Aorta (tissue), 5 donors: ENCODE results near the gene ACAD11. TPM values are rescaled to one million over a fixed set of nuclear protein-coding genes. Genes with fewer than 3 reads are reported as not detected.

Experiments
- ATAC-seq: fragments of 200-7000 bp; cut with Tn5 transposase; one replicate; pipeline ENCODE4 v1.9.1; 2022; ENCODE audit warnings: moderate library complexity; ENCODE audit not compliant: low FRiP score
- DNase-seq, 2 donors: peaks; one replicate each; pipeline ENCODE4 v3.0.0-alpha.2; 2020
- H3K27ac ChIP-seq, 2 donors: one replicate each; pipeline ENCODE4 v1.5.1; 2013; ENCODE audit warnings: low read length in 2 of 2, mild to moderate bottlenecking in 2 of 2, moderate library complexity in 2 of 2, control low read depth in 1 of 2, inconsistent platforms in 1 of 2, low read depth in 1 of 2
- H3K27me3 ChIP-seq, 2 donors: one replicate each; pipeline ENCODE4 v1.6.1; 2013; ENCODE audit warnings: control low read depth in 1 of 2, low read length in 1 of 2, mild to moderate bottlenecking in 1 of 2, moderate library complexity in 1 of 2; ENCODE audit not compliant: insufficient read depth in 2 of 2, control insufficient read depth in 1 of 2
- H3K36me3 ChIP-seq, 2 donors: one replicate each; pipeline ENCODE4 v1.6.1; 2013; ENCODE audit warnings: control low read depth in 1 of 2, low read length in 1 of 2, mild to moderate bottlenecking in 1 of 2; ENCODE audit not compliant: insufficient read depth in 2 of 2, control insufficient read depth in 1 of 2
- H3K4me1 ChIP-seq, 2 donors: one replicate each; pipeline ENCODE4 v1.6.1; 2013; ENCODE audit warnings: low read length in 2 of 2, control low read depth in 1 of 2, mild to moderate bottlenecking in 1 of 2, moderate library complexity in 1 of 2; ENCODE audit not compliant: insufficient read depth in 2 of 2, control insufficient read depth in 1 of 2
- H3K4me3 ChIP-seq, 2 donors: one replicate each; pipeline ENCODE4 v1.5.1; 2013; ENCODE audit warnings: low read length in 2 of 2, control low read depth in 1 of 2, mild to moderate bottlenecking in 1 of 2
- H3K9me3 ChIP-seq: one replicate; pipeline ENCODE4 v1.6.1; 2013; ENCODE audit warnings: mild to moderate bottlenecking, low read length; ENCODE audit not compliant: control insufficient read depth
- WGBS, 2 donors: extraction: QIAGEN DNeasy Blood & Tissue Kit; methylation state at CpG; one replicate each; pipeline ENCODE4 v1.1.7; 2013; 5-methylcytosine and 5-hydroxymethylcytosine counted together
- intact Hi-C, 2 donors: fragments of 100-400 bp; cut with DNase I; formaldehyde crosslinking; loops; one replicate each; pipeline versions ENCODE4 v1.14.2 to v1.15.0; 2022
- polyA plus RNA-seq, 2 donors: library from polyadenylated mRNA; stranded (reverse); fragments of 200-250 nt; gene quantifications; one replicate each; pipeline ENCODE4 v1.2.3, GENCODE V29; 2013
- total RNA-seq, 2 donors: library from RNA; stranded (reverse); fragmentation: NEBNext Ultra II Directional; extraction: Animal tissue kit (Norgen Biotek cat#: 25700); gene quantifications; one replicate each; pipeline ENCODE4 v1.2.1, GENCODE V29; 2021
- donor health status: healthy with polysubstance abuse.
- donor health status: Bipolar disorder and iron deficiency.
- donor health status: DM: no; HTN: no; CAD: no.
- donor health status: DM: no; HTN: no; CAD: no.
- donor health status: DM: yes; HTN: yes; CAD: no.

ACAD11 gene
- total and polyA plus RNA-seq, 4 donors = 10.0 to 89.6 (median 42.2) TPM

GRCh38 chr3:132593947-132594323, 65.7 kb downstream of the ACAD11 start:
- Histone ChIP-seq H3K9me3 (no peaks in the 10 kb centered on the region), H3K36me3 (peaks cover 0 to 2% of the 10 kb centered on the region in 2 donors), H3K27me3 (no peaks in the 10 kb centered on the region), H3K4me3 (no peak overlapping the region), H3K27ac (no peak overlapping the region), H3K4me1 (peaks cover 0 to 4% of the 10 kb centered on the region in 2 donors)
- intact Hi-C loops = no loop called here
- ATAC-seq (peak; percentile 56), DNase-seq (no peak)
- 23 to 25% methylated on average over 3 of the region's 3 CpGs for WGBS, 2 donors

- Histone ChIP-seq H3K9me3 (no peaks in the 10 kb centered on the region), H3K4me1 (peaks cover 0 to 4% of the 10 kb centered on the region in 2 donors), H3K27ac (no peak overlapping the region), H3K27me3 (no peaks in the 10 kb centered on the region), H3K36me3 (no peaks in the 10 kb centered on the region), H3K4me3 (no peak overlapping the region)
- WGBS, 2 donors = 1 to 2% methylated on average over 1 of the region's 1 CpG
- intact Hi-C loops = no loop called here
- ATAC-seq (no peak), DNase-seq (no peak)
Observed at GRCh38 chr3:132593241-132593946, 66.2 kb downstream of the ACAD11 start.

- Histone ChIP-seq H3K27ac (no peak overlapping the region), H3K4me3 (no peak overlapping the region), H3K27me3 (no peaks in the 10 kb centered on the region), H3K36me3 (no peaks in the 10 kb centered on the region), H3K4me1 (peaks cover 0 to 4% of the 10 kb centered on the region in 2 donors), H3K9me3 (no peaks in the 10 kb centered on the region)
- ATAC-seq (no peak), DNase-seq (no peak)
- intact Hi-C loops = no loop called here
Observed at GRCh38 chr3:132592216-132592615, 67.4 kb downstream of the ACAD11 start.

- no peak for DNase-seq
- H3K9me3 ChIP-seq = no peaks in the 10 kb centered on the region
- no peak for ATAC-seq
- intact Hi-C loops = no loop called here
- 75 to 89% methylated on average over 1 of the region's 1 CpG for WGBS, 2 donors
- no peaks in the 10 kb centered on the region for H3K27me3 ChIP-seq
- no peak overlapping the region for H3K27ac ChIP-seq
- H3K4me1 ChIP-seq = peaks cover 0 to 2% of the 10 kb centered on the region in 2 donors
- H3K36me3 ChIP-seq = no peaks in the 10 kb centered on the region
- no peak overlapping the region for H3K4me3 ChIP-seq
Observed at GRCh38 chr3:132587401-132587800, 72.2 kb downstream of the ACAD11 start.

GRCh38 chr3:132573797-132574211, 85.8 kb downstream of the ACAD11 start:
- intact Hi-C loops = no loop called here
- ATAC-seq (peak; percentile 53), DNase-seq (no peak)
- Histone ChIP-seq H3K4me3 (no peak overlapping the region), H3K36me3 (no peaks in the 10 kb centered on the region), H3K9me3 (no peaks in the 10 kb centered on the region), H3K4me1 (peaks cover 3 to 5% of the 10 kb centered on the region in 2 donors), H3K27me3 (no peaks in the 10 kb centered on the region), H3K27ac (peak overlapping the region in 1 of 2 donors; percentile 79)
- WGBS, 2 donors = 9% methylated on average over 5 of the region's 5 CpGs

GRCh38 chr3:132570016-132570415, 89.6 kb downstream of the ACAD11 start:
- Histone ChIP-seq H3K9me3 (no peaks in the 10 kb centered on the region), H3K27me3 (no peaks in the 10 kb centered on the region), H3K4me1 (peaks cover 5% of the 10 kb centered on the region in 2 donors), H3K4me3 (no peak overlapping the region), H3K27ac (peak overlapping the region; percentile 48 to 76), H3K36me3 (no peaks in the 10 kb centered on the region)
- no peak for DNase-seq
- intact Hi-C loops = no loop called here
- WGBS, 2 donors = 50 to 52% methylated on average over 2 of the region's 2 CpGs
- no peak for ATAC-seq

- H3K27me3 ChIP-seq = no peaks in the 10 kb centered on the region
- H3K4me1 ChIP-seq = peaks cover 5 to 7% of the 10 kb centered on the region in 2 donors
- 4 to 7% methylated on average over 1 of the region's 1 CpG for WGBS, 2 donors
- H3K4me3 ChIP-seq = no peak overlapping the region
- no peaks in the 10 kb centered on the region for H3K36me3 ChIP-seq
- H3K27ac ChIP-seq = peak overlapping the region in 1 of 2 donors; percentile 76
- peak; percentile 63 for ATAC-seq
- intact Hi-C loops = no loop called here
- no peaks in the 10 kb centered on the region for H3K9me3 ChIP-seq
- DNase-seq = no peak
Observed at GRCh38 chr3:132569580-132569979, 90.0 kb downstream of the ACAD11 start.

- DNase-seq (no peak), ATAC-seq (peak; percentile 84)
- WGBS, 2 donors = 2% methylated on average over 2 of the region's 2 CpGs
- no peak overlapping the region for H3K4me3 ChIP-seq
- H3K9me3 ChIP-seq = no peaks in the 10 kb centered on the region
- intact Hi-C loops = no loop called here
- H3K27me3 ChIP-seq = no peaks in the 10 kb centered on the region
- H3K36me3 ChIP-seq = no peaks in the 10 kb centered on the region
- H3K4me1 ChIP-seq = peaks cover 4 to 6% of the 10 kb centered on the region in 2 donors
- no peak overlapping the region for H3K27ac ChIP-seq
Observed at GRCh38 chr3:132569153-132569552, 90.5 kb downstream of the ACAD11 start.

GRCh38 chr3:132568422-132568821, 91.2 kb downstream of the ACAD11 start:
- Histone ChIP-seq H3K36me3 (no peaks in the 10 kb centered on the region), H3K4me1 (peaks cover 0 to 4% of the 10 kb centered on the region in 2 donors), H3K9me3 (no peaks in the 10 kb centered on the region), H3K27me3 (no peaks in the 10 kb centered on the region), H3K4me3 (no peak overlapping the region), H3K27ac (no peak overlapping the region)
- intact Hi-C loops = no loop called here
- DNase-seq (no peak), ATAC-seq (no peak)
- 59 to 67% methylated on average over 2 of the region's 2 CpGs for WGBS, 2 donors
